Parathyroid adenoma (tissue), 2 donors: ENCODE measurements around the gene SLC12A6.

Experiments used
- H2AFZ ChIP-seq: fragments of 300-600 bp; sonication (generic); one replicate; pipeline ENCODE4 v1.7.0; 2017; ENCODE audit warnings: antibody characterized with exemption, mild to moderate bottlenecking
- H3K27ac ChIP-seq: fragments of 300-600 bp; sonication (generic); one replicate; pipeline ENCODE4 v1.7.0; 2017
- H3K27me3 ChIP-seq: fragments of 300-600 bp; sonication (generic); one replicate; pipeline ENCODE4 v1.7.0; 2017; ENCODE audit warnings: low read length; ENCODE audit not compliant: control insufficient read depth, insufficient read depth
- H3K36me3 ChIP-seq: fragments of 300-600 bp; sonication (generic); one replicate; pipeline ENCODE4 v1.7.0; 2017; ENCODE audit warnings: low read length; ENCODE audit not compliant: control insufficient read depth, insufficient read depth
- H3K4me1 ChIP-seq: fragments of 300-600 bp; sonication (generic); one replicate; pipeline ENCODE4 v1.7.0; 2017; ENCODE audit warnings: control low read depth
- H3K4me2 ChIP-seq: fragments of 300-600 bp; sonication (generic); one replicate; pipeline ENCODE4 v1.7.0; 2017; ENCODE audit warnings: low read length
- H3K4me3 ChIP-seq: fragments of 300-600 bp; sonication (generic); one replicate; pipeline ENCODE4 v1.7.0; 2017; ENCODE audit warnings: low read depth, low read length
- H3K79me2 ChIP-seq: fragments of 300-600 bp; sonication (generic); one replicate; pipeline ENCODE4 v1.7.0; 2017; ENCODE audit warnings: control low read depth
- H3K9ac ChIP-seq: fragments of 300-600 bp; sonication (generic); one replicate; pipeline ENCODE4 v1.7.0; 2017; ENCODE audit warnings: mild to moderate bottlenecking
- H3K9me3 ChIP-seq: fragments of 300-600 bp; sonication (generic); one replicate; pipeline ENCODE4 v1.7.0; 2017; ENCODE audit warnings: low read length; ENCODE audit not compliant: control insufficient read depth
- TF ChIP-seq, protein P1 (sequence below): fragments of 300-600 bp; sonication (generic); IDR thresholded peaks from one replicate; pipeline ENCODE4 v1.7.0; 2017; ENCODE audit warnings: antibody characterized with exemption, mild to moderate bottlenecking
- donor health status: primary hyperparathyroidism.

SLC12A6 gene

DNA sequence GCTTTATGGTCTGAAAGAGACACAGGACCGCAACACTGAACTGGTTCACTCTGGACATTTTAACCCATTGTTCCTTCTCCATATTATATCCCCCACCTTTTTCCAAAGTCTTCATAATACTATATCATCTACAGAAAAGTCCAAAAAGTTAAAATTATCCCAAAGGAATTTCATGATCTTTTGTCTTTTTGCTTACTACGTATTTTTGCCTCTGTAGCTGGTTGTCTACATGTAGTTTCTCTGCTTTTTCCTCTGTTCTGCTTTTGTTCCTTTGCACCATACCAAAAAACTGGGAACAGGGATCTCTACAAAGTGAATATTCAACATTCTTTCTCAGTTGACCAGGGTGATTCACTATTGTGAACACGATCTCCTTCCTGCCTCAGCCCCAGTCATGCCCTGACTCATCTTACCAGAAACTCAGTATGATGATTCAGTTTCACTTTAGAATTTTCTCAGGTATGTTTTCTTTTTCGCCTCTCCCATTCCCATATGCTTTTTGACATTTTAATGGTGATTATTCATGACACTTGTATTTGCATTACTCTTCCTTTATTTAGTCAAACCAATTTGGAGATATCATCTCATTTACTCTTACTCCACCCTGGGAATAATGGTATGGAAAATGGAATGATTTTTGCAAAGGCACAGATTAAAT lies 98.3 kb downstream of the SLC12A6 start:
- Histone ChIP-seq H3K9me3 (no peaks in the 10 kb centered on the region), H3K4me1 (no peaks in the 10 kb centered on the region), H3K4me2 (no peak overlapping the region), H2AFZ (no peak overlapping the region), H3K27ac (no peak overlapping the region), H3K4me3 (no peak overlapping the region), H3K9ac (no peak overlapping the region), H3K36me3 (no peaks in the 10 kb centered on the region), H3K27me3 (no peaks in the 10 kb centered on the region), H3K79me2 (no peaks in the 10 kb centered on the region)
- TF ChIP-seq, protein P1, sequence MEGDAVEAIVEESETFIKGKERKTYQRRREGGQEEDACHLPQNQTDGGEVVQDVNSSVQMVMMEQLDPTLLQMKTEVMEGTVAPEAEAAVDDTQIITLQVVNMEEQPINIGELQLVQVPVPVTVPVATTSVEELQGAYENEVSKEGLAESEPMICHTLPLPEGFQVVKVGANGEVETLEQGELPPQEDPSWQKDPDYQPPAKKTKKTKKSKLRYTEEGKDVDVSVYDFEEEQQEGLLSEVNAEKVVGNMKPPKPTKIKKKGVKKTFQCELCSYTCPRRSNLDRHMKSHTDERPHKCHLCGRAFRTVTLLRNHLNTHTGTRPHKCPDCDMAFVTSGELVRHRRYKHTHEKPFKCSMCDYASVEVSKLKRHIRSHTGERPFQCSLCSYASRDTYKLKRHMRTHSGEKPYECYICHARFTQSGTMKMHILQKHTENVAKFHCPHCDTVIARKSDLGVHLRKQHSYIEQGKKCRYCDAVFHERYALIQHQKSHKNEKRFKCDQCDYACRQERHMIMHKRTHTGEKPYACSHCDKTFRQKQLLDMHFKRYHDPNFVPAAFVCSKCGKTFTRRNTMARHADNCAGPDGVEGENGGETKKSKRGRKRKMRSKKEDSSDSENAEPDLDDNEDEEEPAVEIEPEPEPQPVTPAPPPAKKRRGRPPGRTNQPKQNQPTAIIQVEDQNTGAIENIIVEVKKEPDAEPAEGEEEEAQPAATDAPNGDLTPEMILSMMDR, result no peak

DNA sequence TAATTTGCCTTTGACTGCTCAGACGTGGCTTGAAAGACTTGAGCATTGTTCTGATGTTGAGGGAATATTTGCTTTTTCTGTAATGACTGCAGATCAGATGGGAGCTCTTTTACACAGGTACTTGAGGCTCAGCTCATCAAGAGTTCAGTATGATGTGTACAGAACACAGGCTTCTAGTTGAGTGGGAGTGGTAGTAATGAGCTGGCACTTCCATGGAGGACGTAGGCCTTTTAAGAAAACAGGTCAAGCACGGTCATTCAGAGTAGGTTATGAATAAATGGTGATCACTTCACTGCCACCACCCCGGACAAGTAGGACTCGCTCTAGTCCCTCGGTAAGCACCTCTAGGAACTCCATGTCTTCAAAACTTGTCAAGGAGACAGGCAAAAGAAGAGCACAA lies 104.0 kb downstream of the SLC12A6 start:
- Histone ChIP-seq H3K79me2 (no peaks in the 10 kb centered on the region), H3K4me2 (no peak overlapping the region), H3K4me3 (no peak overlapping the region), H3K27me3 (no peaks in the 10 kb centered on the region), H3K36me3 (no peaks in the 10 kb centered on the region), H3K4me1 (no peaks in the 10 kb centered on the region), H2AFZ (no peak overlapping the region), H3K27ac (no peak overlapping the region), H3K9ac (no peak overlapping the region), H3K9me3 (no peaks in the 10 kb centered on the region)
- TF ChIP-seq, protein P1, result no peak

DNA sequence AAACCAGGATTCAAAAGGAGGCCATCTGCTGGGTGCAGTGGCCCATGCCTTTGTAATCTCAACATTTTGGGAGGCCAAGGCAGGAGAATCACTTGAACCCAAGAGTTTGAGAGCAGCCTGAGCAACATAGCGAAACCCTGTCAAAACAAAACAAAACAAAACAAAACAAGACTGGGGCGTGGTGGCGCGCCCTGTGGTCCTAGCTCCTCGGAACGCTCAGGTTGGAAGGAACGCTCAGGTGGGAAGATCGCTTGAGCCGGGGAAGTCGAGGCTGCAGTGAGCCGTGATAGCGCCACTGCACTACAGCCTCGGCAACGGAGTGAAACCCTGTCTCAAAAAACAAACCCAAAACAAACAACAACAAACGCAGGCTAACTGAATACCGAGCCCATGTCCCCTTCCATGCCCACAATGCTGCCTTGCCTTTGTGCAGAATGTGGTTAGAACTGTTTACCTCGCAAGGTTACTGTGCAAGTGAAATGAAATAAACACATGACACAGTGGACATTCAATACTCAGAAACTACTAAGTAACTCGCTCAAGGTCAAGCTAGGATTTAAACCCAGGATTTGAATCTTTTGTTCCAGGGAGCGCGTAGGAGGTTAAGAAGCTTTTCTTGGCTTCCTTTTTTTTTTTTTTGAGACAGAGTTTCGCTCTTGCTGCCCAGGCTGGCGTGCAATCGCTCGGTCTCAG lies 113.5 kb downstream of the SLC12A6 start:
- H3K4me3 ChIP-seq, result peak overlapping the region; percentile 94
- no peak overlapping the region for H3K9ac ChIP-seq
- H3K4me2 ChIP-seq, result peak overlapping the region; percentile 98
- no peaks in the 10 kb centered on the region for H3K4me1 ChIP-seq
- peak overlapping the region; percentile 67 for H2AFZ ChIP-seq
- H3K79me2 ChIP-seq, result no peaks in the 10 kb centered on the region
- no peaks in the 10 kb centered on the region for H3K27me3 ChIP-seq
- TF ChIP-seq, protein P1, result no peak
- peak overlapping the region; percentile 72 for H3K27ac ChIP-seq
- H3K9me3 ChIP-seq, result no peaks in the 10 kb centered on the region
- no peaks in the 10 kb centered on the region for H3K36me3 ChIP-seq

DNA sequence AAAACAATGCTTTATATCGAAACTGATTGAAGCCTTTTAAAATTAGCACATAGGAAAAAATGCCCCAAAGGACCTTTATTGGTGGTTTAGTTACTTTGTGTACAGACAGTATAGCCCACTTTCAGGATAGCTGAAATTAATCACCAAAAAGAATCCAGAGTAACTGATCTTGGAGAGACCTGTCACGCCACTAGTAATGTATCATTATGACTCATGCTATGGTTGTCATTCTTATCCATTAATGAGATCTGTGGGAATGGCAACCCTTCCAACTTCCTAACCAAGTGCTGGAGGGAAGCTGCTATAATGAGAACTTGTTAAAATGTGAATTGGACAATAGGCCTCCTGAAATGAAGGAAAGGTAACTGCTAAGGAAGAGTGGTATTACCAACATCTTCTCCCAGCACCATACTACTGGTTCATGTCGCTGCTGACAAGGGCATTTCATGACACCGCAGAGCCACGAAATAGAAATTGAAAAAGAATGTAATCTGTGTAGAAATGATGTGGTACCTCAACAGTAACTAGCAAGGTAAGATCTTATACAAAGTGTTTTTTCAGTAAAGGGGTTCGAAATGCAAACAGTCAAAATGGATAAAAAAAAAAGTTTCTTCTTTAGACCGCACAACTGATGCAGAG lies 119.9 kb downstream of the SLC12A6 start:
- TF ChIP-seq, protein P1, result no peak
- H2AFZ ChIP-seq, result no peak overlapping the region
- H3K4me1 ChIP-seq, result no peaks in the 10 kb centered on the region
- H3K27me3 ChIP-seq, result no peaks in the 10 kb centered on the region
- no peak overlapping the region for H3K4me2 ChIP-seq
- no peaks in the 10 kb centered on the region for H3K79me2 ChIP-seq
- no peak overlapping the region for H3K9ac ChIP-seq
- H3K4me3 ChIP-seq, result no peak overlapping the region
- no peaks in the 10 kb centered on the region for H3K9me3 ChIP-seq
- H3K27ac ChIP-seq, result no peak overlapping the region
- H3K36me3 ChIP-seq, result no peaks in the 10 kb centered on the region
